H1 (cell line): ENCODE results near the gene FSIP1. TPM values are rescaled to one million over a fixed set of nuclear protein-coding genes. Genes with fewer than 3 reads are reported as not detected.

Experiments
- CTCF ChIA-PET: fragments of 300-600 bp; sonication (Branson Sonifier 250); formaldehyde crosslinking; loops from one replicate; lab custom pipeline; 2021; ENCODE audit not compliant: partially characterized antibody; lab: Charles Lee
- POLR2A ChIA-PET: fragments of 300-600 bp; sonication (Branson Sonifier 250); formaldehyde crosslinking; loops from one replicate; lab custom pipeline; 2021; ENCODE audit warnings: inconsistent platforms; ENCODE audit not compliant: partially characterized antibody; lab: Charles Lee
- DNase-seq, 2 experiments: peaks; one replicate each; pipeline versions ENCODE4 v3.0.0 to v3.0.0-alpha.2; 2010 to 2022; ENCODE audit warnings: low spot score in 2 of 2, low read depth in 1 of 2, mixed read lengths in 1 of 2
- FAIRE-seq: peaks from 2 replicates; lab custom pipeline; 2011; peaks lifted over from hg19 to GRCh38; lab: Jason Lieb, UNC
- H2AFZ ChIP-seq: 2 replicates; pipeline ENCODE4 v1.8.1; 2012; ENCODE audit warnings: low read length, inconsistent platforms
- H2AK5ac ChIP-seq: 2 replicates; pipeline ENCODE4 v1.6.1; 2013; ENCODE audit warnings: low read depth, low read length
- H2BK120ac ChIP-seq: replicated peaks from 2 replicates; pipeline ENCODE3; 2013; ENCODE audit warnings: low read depth, low read length, inconsistent platforms
- H2BK12ac ChIP-seq: 2 replicates; pipeline ENCODE4 v1.6.1; 2013; ENCODE audit warnings: low read depth, low read length
- H2BK15ac ChIP-seq: 2 replicates; pipeline ENCODE4 v1.6.1; 2013; ENCODE audit warnings: low read length
- H2BK20ac ChIP-seq: 2 replicates; pipeline ENCODE4 v1.6.1; 2013; ENCODE audit warnings: low read length
- H2BK5ac ChIP-seq: 2 replicates; pipeline ENCODE4 v1.6.1; 2013; ENCODE audit warnings: low read depth, low read length
- H3K14ac ChIP-seq: 2 replicates; pipeline ENCODE4 v1.6.1; 2013; ENCODE audit warnings: inconsistent platforms; ENCODE audit not compliant: insufficient read length
- H3K18ac ChIP-seq: 2 replicates; pipeline ENCODE4 v1.6.1; 2013; ENCODE audit warnings: low read length; ENCODE audit errors: extremely low read depth
- H3K23ac ChIP-seq: 2 replicates; pipeline ENCODE4 v1.6.1; 2013; ENCODE audit warnings: inconsistent platforms; ENCODE audit not compliant: insufficient read length
- H3K23me2 ChIP-seq: 2 replicates; pipeline ENCODE4 v1.6.1; 2013; ENCODE audit warnings: low read depth, low read length
- H3K27ac ChIP-seq: 2 replicates; pipeline ENCODE4 v1.6.1; 2011; ENCODE audit warnings: low read depth, low read length, inconsistent platforms
- H3K27me3 ChIP-seq, 4 experiments: replicated peaks in 1 of 4; 1 replicate in 1 of 4; 2 replicates in 3 of 4; pipeline versions ENCODE4 v1.6.1 to v1.8.1; 2011 to 2013; ENCODE audit warnings: low read length in 3 of 4, mild to moderate bottlenecking in 3 of 4, inconsistent platforms in 2 of 4, mixed read lengths in 2 of 4, moderate library complexity in 1 of 4; ENCODE audit not compliant: control insufficient read depth in 3 of 4, insufficient read depth in 3 of 4; ENCODE audit errors: extremely low read depth in 1 of 4
- H3K36me3 ChIP-seq, 4 experiments: 2 replicates each; pipeline versions ENCODE4 v1.6.1 to v1.8.1; 2011 to 2013; ENCODE audit warnings: mild to moderate bottlenecking in 4 of 4, low read length in 3 of 4, moderate library complexity in 2 of 4, control low read depth in 1 of 4, inconsistent platforms in 1 of 4; ENCODE audit not compliant: insufficient read depth in 4 of 4, control insufficient read depth in 2 of 4
- H3K4ac ChIP-seq: replicated peaks from 2 replicates; pipeline ENCODE3; 2013; ENCODE audit warnings: low read length, low read depth, mixed read lengths, inconsistent platforms; ENCODE audit not compliant: insufficient read length
- H3K4me1 ChIP-seq, 4 experiments: replicated peaks in 1 of 4; 1 replicate in 1 of 4; 2 replicates in 3 of 4; pipeline versions ENCODE4 v1.6.1 to v1.8.1; 2011 to 2013; ENCODE audit warnings: low read length in 3 of 4, inconsistent platforms in 2 of 4, mixed read lengths in 1 of 4; ENCODE audit not compliant: insufficient read depth in 4 of 4, control insufficient read depth in 3 of 4
- H3K4me2 ChIP-seq, 2 experiments: 2 replicates each; pipeline versions ENCODE4 v1.6.1 to v1.8.1; 2011 to 2013; ENCODE audit warnings: low read depth in 2 of 2, low read length in 2 of 2, control low read depth in 1 of 2, inconsistent platforms in 1 of 2, mild to moderate bottlenecking in 1 of 2; ENCODE audit not compliant: insufficient read depth in 1 of 2
- H3K4me3 ChIP-seq, 4 experiments: fragments of 200-600, 300-600 bp in 1 of 4; sonication (generic), shearing (Covaris generic), sonication (Bioruptor Twin) in 1 of 4; 2 replicates each; pipeline versions ENCODE4 v1.5.1 to v1.8.1; 2011 to 2016; ENCODE audit warnings: low read length in 4 of 4, low read depth in 3 of 4, control low read depth in 2 of 4, inconsistent platforms in 2 of 4, mild to moderate bottlenecking in 2 of 4, mixed read lengths in 1 of 4, moderate library complexity in 1 of 4; ENCODE audit not compliant: insufficient read depth in 2 of 4; ENCODE audit errors: extremely low read depth in 1 of 4
- H3K56ac ChIP-seq: replicated peaks from 2 replicates; pipeline ENCODE3; 2013; ENCODE audit warnings: low read depth, mild to moderate bottlenecking, mixed read lengths, low read length, inconsistent platforms; ENCODE audit not compliant: insufficient read length
- H3K79me1 ChIP-seq: 2 replicates; pipeline ENCODE4 v1.6.1; 2013; ENCODE audit warnings: low read depth, low read length, control low read depth
- H3K79me2 ChIP-seq, 2 experiments: 2 replicates each; pipeline versions ENCODE4 v1.6.1 to v1.8.1; 2012 to 2013; ENCODE audit warnings: low read length in 2 of 2, mild to moderate bottlenecking in 2 of 2, inconsistent platforms in 1 of 2; ENCODE audit not compliant: insufficient read depth in 2 of 2, control insufficient read depth in 1 of 2
- H3K9ac ChIP-seq, 4 experiments: replicated peaks in 1 of 4; 1 replicate in 1 of 4; 2 replicates in 3 of 4; pipeline versions ENCODE4 v1.6.1 to v1.8.1; 2011 to 2013; ENCODE audit warnings: low read depth in 3 of 4, low read length in 3 of 4, control low read depth in 2 of 4, mild to moderate bottlenecking in 2 of 4, moderate library complexity in 2 of 4, inconsistent platforms in 1 of 4; ENCODE audit errors: extremely low read depth in 1 of 4
- H3K9me3 ChIP-seq, 2 experiments: 2 replicates each; pipeline versions ENCODE4 v1.6.1 to v1.8.1; 2012 to 2013; ENCODE audit warnings: mild to moderate bottlenecking in 2 of 2, moderate library complexity in 2 of 2, control low read depth in 1 of 2, inconsistent platforms in 1 of 2, low read depth in 1 of 2, low read length in 1 of 2, mixed read lengths in 1 of 2; ENCODE audit not compliant: insufficient read depth in 2 of 2
- H4K20me1 ChIP-seq, 2 experiments: replicated peaks in 1 of 2; 2 replicates each; pipeline versions ENCODE3 to v1.8.1; 2011 to 2013; ENCODE audit warnings: inconsistent platforms in 2 of 2, low read length in 2 of 2, mild to moderate bottlenecking in 1 of 2; ENCODE audit not compliant: insufficient read depth in 2 of 2, control insufficient read depth in 1 of 2
- H4K5ac ChIP-seq: 2 replicates; pipeline ENCODE4 v1.6.1; 2013; ENCODE audit warnings: low read length, low read depth, mixed read lengths, inconsistent platforms; ENCODE audit not compliant: insufficient read length
- H4K8ac ChIP-seq: 2 replicates; pipeline ENCODE4 v1.8.0; 2013; ENCODE audit warnings: mild to moderate bottlenecking, moderate library complexity, low read length, inconsistent platforms; ENCODE audit not compliant: insufficient read depth; ENCODE audit errors: extremely low read depth
- H4K91ac ChIP-seq: replicated peaks from 2 replicates; pipeline ENCODE3; 2013; ENCODE audit warnings: low read length, mixed read lengths, inconsistent platforms; ENCODE audit not compliant: insufficient read length
- FOSL1 ChIP-seq: IDR thresholded peaks from 2 replicates; pipeline ENCODE4 v1.6.1; 2011; ENCODE audit warnings: mild to moderate bottlenecking, low read depth, low read length, moderate library complexity; ENCODE audit not compliant: insufficient read depth
- HDAC6 ChIP-seq: IDR thresholded peaks from one replicate; pipeline ENCODE4 v1.7.1; 2012; ENCODE audit warnings: low read depth, mild to moderate bottlenecking, inconsistent platforms, low read length, moderate library complexity
- KDM4A ChIP-seq: IDR thresholded peaks from one replicate; pipeline ENCODE4 v1.7.1; 2012; ENCODE audit warnings: low read depth, mild to moderate bottlenecking, moderate library complexity, low read length, inconsistent platforms; ENCODE audit not compliant: severe bottlenecking
- MAFK ChIP-seq: IDR thresholded peaks from 2 replicates; pipeline ENCODE4 v1.6.1; 2012; ENCODE audit warnings: low read depth, mild to moderate bottlenecking, improper control_type of control experiment, low read length
- NRF1 ChIP-seq: IDR thresholded peaks from 2 replicates; pipeline ENCODE4 v1.6.1; 2011; ENCODE audit warnings: mild to moderate bottlenecking, low read depth, low read length, improper control_type of control experiment
- POLR2A ChIP-seq, 2 experiments: IDR thresholded peaks; 1 replicate in 1 of 2; 2 replicates in 1 of 2; pipeline ENCODE4 v1.6.1; 2011; ENCODE audit warnings: low read depth in 2 of 2, low read length in 2 of 2, mild to moderate bottlenecking in 2 of 2; ENCODE audit errors: control extremely low read depth in 1 of 2
- SRF ChIP-seq: IDR thresholded peaks from 2 replicates; pipeline ENCODE4 v1.6.1; 2011; ENCODE audit warnings: mild to moderate bottlenecking, low read depth, low read length, moderate library complexity
- TAF1 ChIP-seq: IDR thresholded peaks from 2 replicates; pipeline ENCODE4 v1.6.1; 2011; ENCODE audit warnings: mild to moderate bottlenecking, low read depth, low read length
- WGBS, 2 experiments: shearing (Covaris generic) in 1 of 2; methylation state at CpG; one replicate each; pipeline versions ENCODE4 v1.1.6 to v1.1.7; 2013 to 2015; ENCODE audit warnings: low lambda C conversion rate in 2 of 2, mixed read lengths in 2 of 2, inconsistent platforms in 1 of 2, low coverage in 1 of 2, missing lambda C conversion rate in 1 of 2; ENCODE audit not compliant: insufficient replicate concordance in 2 of 2, insufficient coverage in 1 of 2, insufficient read length in 1 of 2; ENCODE audit errors: extremely low coverage in 1 of 2, missing lambda C conversion rate in 1 of 2; 5-methylcytosine and 5-hydroxymethylcytosine counted together
- polyA plus RNA-seq, 7 experiments: library from polyadenylated mRNA; depleted of rRNA in 3 of 7; stranded (reverse) in 5 of 7; unstranded in 2 of 7; fragments of >200 nt in 5 of 7; fragments of 200-250 nt in 2 of 7; gene quantifications; 1 replicate in 5 of 7; 2 replicates in 1 of 7; 4 replicates in 1 of 7; pipeline versions ENCODE4 v1.2.1 to v1.2.3, GENCODE V29; 2011 to 2013; ENCODE audit warnings: missing spikeins in 2 of 7, mixed read lengths in 2 of 7
- total RNA-seq: library from RNA; stranded (reverse); fragmentation: NEBNext Ultra II Directional; extraction: Animal tissue kit (Norgen Biotek cat#: 25700); gene quantifications from 2 replicates; pipeline ENCODE4 v1.2.1, GENCODE V29; 2021

The FSIP1 gene
- total and polyA plus RNA-seq, 2 of the 8 experiments (the other 6 are each of a cell fraction or from before 2014, with no cell fraction given): 0.18 to 1.3 TPM

DNA sequence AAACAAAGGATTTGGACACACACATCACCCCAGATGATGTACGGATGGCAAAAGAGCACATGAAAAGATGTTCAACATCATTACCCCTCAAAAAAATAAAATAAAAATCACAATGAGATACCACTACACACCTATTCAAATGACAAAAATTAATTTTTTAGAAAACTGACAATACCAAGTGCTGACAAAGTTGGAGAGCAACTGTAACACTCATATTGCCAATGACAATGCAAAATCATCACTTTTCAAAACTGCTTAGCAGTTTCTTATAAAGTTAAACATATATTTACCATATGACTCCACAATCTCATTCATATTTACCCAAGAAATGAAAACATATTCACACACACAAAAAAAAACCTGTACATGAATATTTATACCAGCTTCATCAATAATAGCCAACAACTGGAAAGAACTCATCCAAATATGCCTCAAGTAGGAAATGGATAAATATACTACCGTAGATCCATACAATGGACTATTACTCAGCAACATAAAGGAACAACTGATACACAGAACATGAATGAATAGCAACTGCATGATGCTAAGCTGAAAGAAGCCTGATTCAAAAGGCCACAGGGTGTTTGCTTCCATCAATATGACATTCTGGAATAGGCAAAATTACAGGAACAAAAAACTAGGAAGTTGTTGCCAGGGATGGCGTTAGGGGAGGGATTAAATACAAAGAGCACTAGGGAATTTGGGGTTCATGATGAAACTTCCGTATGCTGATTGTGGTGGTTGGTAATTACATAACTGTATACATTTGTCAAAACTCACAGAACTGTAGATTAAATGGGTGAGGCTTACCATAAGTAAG, 1.3 kb downstream of the FSIP1 start:
- no peak overlapping the region for H2BK12ac ChIP-seq
- no peak overlapping the region for H4K5ac ChIP-seq
- ChIA-PET POLR2A (interaction anchor here (1.4 kb wide), 1 partner anchor 152 kb away, joined by 7 read pairs; the partner anchor contains the start of gene EIF2AK4), CTCF (interaction anchor here (0.6 to 1.5 kb wide), 2 partner anchors 25 to 97 kb away, joined by 3 to 4 read pairs; no protein-coding TSS in a partner anchor)
- no peak overlapping the region for H2BK15ac ChIP-seq
- no peak for DNase-seq
- no peak overlapping the region for H3K4ac ChIP-seq
- no peak overlapping the region for H3K27ac ChIP-seq
- no peak overlapping the region for H4K91ac ChIP-seq
- no peak overlapping the region for H3K9ac ChIP-seq
- H3K36me3 ChIP-seq: no peaks in the 10 kb centered on the region
- FAIRE-seq: no peak
- no peak overlapping the region for H2AFZ ChIP-seq
- no peak overlapping the region for H3K56ac ChIP-seq
- peak overlapping the region in 1 of 2 experiments; percentile 99; a peak in 2 of 4 replicates for H3K4me2 ChIP-seq
- H2AK5ac ChIP-seq: no peak overlapping the region
- no peak overlapping the region for H2BK5ac ChIP-seq
- peaks cover 7% of the 10 kb centered on the region for H3K23me2 ChIP-seq
- no peaks in the 10 kb centered on the region for H3K9me3 ChIP-seq
- H3K14ac ChIP-seq: no peak overlapping the region
- H2BK20ac ChIP-seq: no peak overlapping the region
- H3K18ac ChIP-seq: no peak overlapping the region
- no peak overlapping the region for H3K23ac ChIP-seq
- H3K79me2 ChIP-seq: peaks cover 0 to 17% of the 10 kb centered on the region in 2 experiments; a peak in 2 of 4 replicates
- H4K20me1 ChIP-seq: no peaks in the 10 kb centered on the region
- no peaks in the 10 kb centered on the region for H3K27me3 ChIP-seq
- no peak overlapping the region for H4K8ac ChIP-seq
- H3K4me3 ChIP-seq: peak overlapping the region in 3 of 4 experiments; percentile 32 to 97 (median 88); a peak in 3 of 8 replicates
- WGBS, 2 experiments: 91% methylated on average over 4 of the region's 4 CpGs; no CpG with 5 or more reads in 1 of the 2 experiments
- H3K4me1 ChIP-seq: peaks cover 0 to 20% (median 13%) of the 10 kb centered on the region in 4 experiments; a peak in 5 of 7 replicates
- no peak overlapping the region for H2BK120ac ChIP-seq
- no peaks in the 10 kb centered on the region for H3K79me1 ChIP-seq
- TF ChIP-seq POLR2A (IDR thresholded peaks at IDR 0.05; ENCODE audit: control extremely low read depth in 1 of 2, low read depth in 2 of 2, low read length in 2 of 2) (no peak), MAFK (no peak), TAF1 (no peak), HDAC6 (no peak), FOSL1 (no peak), NRF1 (no peak), KDM4A (no peak), SRF (no peak)
